ENCODE data around the gene LUC7L2. TPM values are rescaled to one million over a fixed set of nuclear protein-coding genes. Genes with fewer than 3 reads are reported as not detected.
"Not testable (repeated sequence)": the region's sequence is repeated elsewhere in the genome, so short reads cannot be mapped to it uniquely, and the experiment has no call there.

The LUC7L2 gene
- total RNA-seq, 1 experiment from 2014 or later, result 66.7 TPM

DNA sequence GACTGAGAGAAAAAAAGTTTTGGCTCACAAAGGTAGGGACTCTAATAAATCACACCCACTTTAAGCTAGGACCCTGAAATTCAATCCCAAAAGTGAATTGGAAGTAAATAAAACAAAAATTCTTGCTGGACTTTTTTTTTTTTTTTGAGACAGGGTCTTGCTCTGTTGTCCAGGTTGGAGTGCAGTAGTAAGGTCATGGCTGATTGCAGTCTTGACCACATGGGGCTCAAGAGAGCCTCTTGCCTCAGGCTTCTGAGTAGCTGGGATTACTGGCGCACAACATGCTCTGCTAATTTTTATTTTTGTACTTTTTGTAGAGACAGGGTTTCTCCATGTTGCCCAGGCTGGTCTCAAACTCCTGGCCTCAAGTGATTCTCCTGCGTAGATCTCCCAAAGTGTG is 5.0 kb upstream of the LUC7L2 start:
- no peak for DNase-seq (ENCODE audit: low read depth)

- DNase-seq (ENCODE audit: low read depth), result no peak
These were observed 4.4 kb upstream of the LUC7L2 start for GRCh38 chr7:139355320-139355719.

- DNase-seq (ENCODE audit: low read depth), result not testable (repeated sequence)
These were observed 1.8 kb upstream of the LUC7L2 start for GRCh38 chr7:139357729-139358506.

DNA sequence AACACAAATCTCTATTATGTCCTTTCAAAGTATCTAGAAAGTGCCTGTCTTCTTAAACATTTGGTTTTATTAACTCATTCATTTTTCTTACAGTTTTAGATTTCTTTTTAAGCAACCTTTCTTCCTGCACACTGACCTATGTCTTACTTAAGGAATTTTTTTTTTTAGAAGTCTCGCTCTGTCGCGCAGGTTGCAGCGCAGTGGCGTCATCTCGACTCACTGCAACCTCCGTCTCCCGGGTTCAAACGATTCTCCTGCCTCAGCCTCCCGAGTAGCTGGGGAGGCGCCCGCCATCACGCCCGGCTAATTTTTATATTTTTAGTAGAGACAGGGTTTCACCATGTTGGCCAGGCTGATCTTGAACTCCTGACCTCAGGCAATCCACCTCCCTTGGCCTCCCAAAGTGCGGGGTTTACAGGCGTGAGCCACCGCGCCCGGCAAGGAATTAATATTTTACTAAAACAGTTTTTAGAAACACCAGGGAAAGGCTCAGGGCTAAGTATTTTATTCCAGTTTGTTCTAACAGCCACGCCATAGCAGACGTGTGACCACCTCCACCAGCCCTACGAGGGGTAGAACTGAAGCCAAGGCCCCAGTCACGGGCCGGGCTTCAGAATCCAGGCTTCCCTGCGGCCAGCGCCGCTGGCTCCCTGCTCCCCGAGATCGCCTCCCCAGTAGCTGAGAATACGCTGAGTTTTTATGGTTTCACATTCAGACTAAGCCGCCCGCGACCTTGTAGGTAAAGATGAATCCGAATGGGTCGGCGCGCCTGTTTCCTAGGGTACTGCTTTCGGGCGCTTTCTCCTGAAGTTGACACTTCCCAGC is 941 bp upstream of the LUC7L2 start:
- peak; percentile 40 for DNase-seq (ENCODE audit: low read depth)

- DNase-seq (ENCODE audit: low read depth), result peak; percentile 93
These were observed 685 bp downstream of the LUC7L2 start for GRCh38 chr7:139360210-139360947.

GRCh38 chr7:139360948-139361307 is 1.2 kb downstream of the LUC7L2 start:
- DNase-seq (ENCODE audit: low read depth), result no peak

DNA sequence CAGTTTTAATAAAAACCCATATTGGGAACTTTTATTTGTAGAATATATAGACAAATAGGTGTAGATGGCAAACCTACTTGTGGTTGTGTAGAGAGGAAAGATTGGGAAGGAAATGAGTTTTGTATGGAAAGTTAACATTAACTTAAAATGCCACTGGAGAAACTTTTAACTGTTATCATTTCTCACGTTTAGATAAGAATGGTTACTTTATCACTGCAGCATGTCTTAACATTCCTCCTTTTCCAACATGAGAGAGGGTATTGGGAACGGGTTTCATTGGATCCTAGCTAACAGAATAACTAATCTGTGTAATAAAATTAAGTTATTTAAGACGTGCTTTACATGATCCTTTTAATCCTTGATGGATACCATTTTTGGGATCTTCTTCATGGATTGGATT is 1.8 kb downstream of the LUC7L2 start:
- DNase-seq (ENCODE audit: low read depth), result no peak

- DNase-seq (ENCODE audit: low read depth), result no peak
These were observed 2.6 kb downstream of the LUC7L2 start for GRCh38 chr7:139362302-139362701.

GRCh38 chr7:139362981-139363380 is 3.3 kb downstream of the LUC7L2 start:
- no peak for DNase-seq (ENCODE audit: low read depth)

DNA sequence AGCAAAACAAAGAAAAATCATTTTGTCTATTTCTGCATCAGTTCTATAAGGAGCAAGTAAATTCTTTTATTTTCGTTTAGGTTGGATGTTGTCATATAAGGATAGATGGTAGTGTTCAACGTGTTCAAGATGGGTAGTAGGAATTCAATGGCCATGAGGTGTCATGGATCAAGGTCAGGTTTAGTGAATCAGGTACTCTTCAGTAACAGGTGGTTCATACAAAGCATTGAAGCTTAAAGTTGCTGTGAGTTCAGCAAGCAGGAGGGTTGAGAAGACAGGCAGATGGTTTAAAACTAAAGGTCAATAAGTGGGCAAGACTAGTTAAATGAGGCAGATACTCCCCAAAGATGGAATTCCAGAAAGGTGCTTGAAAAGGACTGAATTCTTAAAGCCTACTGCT is 5.6 kb downstream of the LUC7L2 start:
- DNase-seq (ENCODE audit: low read depth), result no peak

GRCh38 chr7:139366400-139366799 is 6.7 kb downstream of the LUC7L2 start:
- no peak for DNase-seq (ENCODE audit: low read depth)

- DNase-seq (ENCODE audit: low read depth), result no peak
These were observed 7.9 kb downstream of the LUC7L2 start for GRCh38 chr7:139367438-139368155.

DNA sequence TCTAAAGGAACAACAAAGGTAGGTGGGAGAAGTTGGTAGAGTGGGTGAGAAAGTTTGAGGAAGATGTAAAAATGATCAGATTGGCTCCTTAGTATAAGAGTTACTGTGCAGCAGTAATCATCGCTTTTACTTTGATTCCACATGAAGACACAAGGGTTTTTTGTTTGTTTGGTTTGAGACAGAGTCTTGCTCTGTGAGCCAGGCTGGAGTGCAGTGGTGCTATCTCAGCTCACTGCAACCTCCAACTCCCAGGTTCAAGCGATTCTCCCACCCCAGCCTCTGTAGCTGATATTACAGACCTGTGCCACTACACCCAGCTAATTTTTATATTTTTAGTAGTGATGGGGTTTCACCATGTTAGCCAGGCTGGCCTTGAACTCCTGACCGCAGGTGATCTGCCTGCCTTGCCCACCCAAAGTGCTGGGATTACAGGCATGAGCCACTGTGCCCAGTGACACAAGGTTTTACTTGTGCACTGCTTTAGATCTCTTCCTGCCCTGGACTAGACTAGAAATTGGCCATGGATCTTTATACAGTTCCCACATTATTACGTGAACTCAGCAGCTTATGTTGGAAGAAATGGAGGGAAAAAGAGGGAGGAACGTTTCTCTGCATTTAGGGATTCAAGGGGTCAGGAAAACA is 10.7 kb downstream of the LUC7L2 start:
- DNase-seq (ENCODE audit: low read depth), result no peak

GRCh38 chr7:139370943-139371313 is 11.2 kb downstream of the LUC7L2 start:
- no peak for DNase-seq (ENCODE audit: low read depth)

GRCh38 chr7:139374246-139374645 is 14.6 kb downstream of the LUC7L2 start:
- no peak for DNase-seq (ENCODE audit: low read depth)

DNA sequence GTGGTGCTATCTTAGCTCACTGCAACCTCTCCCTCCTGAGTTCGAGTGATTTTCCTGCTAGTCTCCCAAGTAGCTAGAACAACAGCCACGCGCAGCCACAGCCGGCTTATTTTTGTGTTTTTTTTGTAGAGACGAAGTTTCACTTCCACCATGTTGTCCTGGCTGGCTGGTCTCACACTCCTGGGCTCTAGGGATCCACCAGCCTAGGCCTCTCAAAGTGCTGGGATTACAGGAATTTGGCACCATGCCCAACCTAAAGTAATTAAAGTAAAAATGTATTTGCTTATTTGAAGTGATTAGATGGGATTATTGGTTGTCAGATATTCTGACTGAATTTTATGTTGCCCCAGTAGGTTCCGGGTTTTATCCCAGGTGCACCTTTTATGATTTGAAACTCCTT is 22.7 kb downstream of the LUC7L2 start:
- DNase-seq (ENCODE audit: low read depth), result no peak

DNA sequence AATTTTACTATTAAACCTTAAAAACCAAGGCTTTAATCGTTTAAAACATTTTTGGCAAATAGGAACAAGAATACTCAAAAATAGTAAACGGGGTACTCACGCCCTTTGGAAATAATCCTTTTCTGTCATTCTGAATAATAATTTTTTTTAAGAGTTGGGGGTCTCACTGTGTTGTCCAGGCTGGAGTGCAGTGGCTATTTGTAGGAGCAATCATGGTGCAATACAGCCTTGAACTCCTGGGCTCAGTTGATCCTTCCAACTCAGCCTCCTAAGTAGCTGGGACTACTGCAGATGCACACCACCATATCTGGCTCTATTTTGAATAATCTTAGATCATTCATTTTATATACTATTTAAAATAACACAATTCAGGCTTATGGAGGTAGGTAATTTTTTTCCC is 24.9 kb downstream of the LUC7L2 start:
- no peak for DNase-seq (ENCODE audit: low read depth)

DNA sequence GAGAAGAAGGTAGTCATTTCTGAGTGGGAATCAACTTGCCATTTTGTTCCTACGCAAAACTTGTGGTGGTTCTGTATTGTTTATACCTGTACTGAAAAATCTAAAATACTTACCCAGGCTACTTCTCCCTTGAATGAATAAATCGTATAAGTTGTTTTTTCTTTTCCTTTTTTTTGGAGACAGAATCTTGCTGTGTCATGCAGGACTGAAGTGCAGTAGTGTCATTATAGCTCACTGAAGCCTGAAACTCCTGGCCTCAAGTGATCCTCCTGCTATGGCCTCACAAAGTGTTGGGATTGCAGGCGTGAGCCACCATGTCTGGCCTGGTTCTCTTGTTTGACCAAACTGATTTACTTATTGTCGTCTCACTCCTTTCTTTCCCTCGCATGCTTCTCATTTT is 27.9 kb downstream of the LUC7L2 start:
- DNase-seq (ENCODE audit: low read depth), result no peak

DNA sequence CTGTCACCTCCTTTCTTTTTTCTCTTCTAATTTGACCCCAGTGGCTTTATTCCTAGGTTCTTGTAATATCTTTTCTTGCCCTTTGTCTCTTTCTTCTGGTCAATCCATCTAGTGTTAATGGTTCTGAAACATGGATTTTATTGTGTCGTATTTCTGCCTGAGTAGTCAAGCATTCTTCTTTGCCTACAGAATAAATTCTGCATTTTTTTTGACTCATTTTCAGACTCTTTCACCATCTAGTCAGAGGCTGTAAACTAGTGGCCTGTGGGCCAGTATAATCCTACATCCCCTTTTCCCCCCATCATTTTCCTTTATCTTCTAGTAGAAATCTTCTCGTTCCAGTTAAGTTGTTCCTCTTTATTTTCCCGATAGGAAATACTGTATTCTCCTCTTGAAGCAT is 29.4 kb downstream of the LUC7L2 start:
- DNase-seq (ENCODE audit: low read depth), result no peak

DNA sequence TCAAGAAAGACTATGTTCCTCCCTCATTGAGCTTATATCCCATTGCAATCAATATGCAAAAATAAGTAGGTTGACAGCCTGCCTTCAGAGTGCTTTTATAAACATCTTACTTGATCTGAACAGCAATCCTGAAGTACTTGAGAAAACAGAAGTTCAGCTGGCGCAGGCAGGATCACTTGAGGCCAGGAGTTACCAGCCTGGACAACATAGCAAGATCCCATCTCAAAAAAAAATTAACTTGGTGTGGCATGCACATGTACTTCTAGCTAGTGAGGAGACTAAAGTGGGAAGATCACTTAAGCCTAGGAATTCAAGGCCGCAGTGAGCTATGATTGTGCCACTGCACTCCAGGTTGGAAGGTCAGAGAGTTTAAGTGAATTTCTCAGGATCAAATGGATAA is 30.1 kb downstream of the LUC7L2 start:
- no peak for DNase-seq (ENCODE audit: low read depth)

- no peak for DNase-seq (ENCODE audit: low read depth)
These were observed 34.0 kb downstream of the LUC7L2 start for GRCh38 chr7:139393621-139394211.
